BLaER1 (cell line): Measurements from ENCODE around the gene RPS6KA2.

ENCODE experiments used
- H3K27ac ChIP-seq: shearing (Covaris generic); formaldehyde crosslinking; 2 replicates; pipeline ENCODE4 v1.8.1; 2022
- H3K27me3 ChIP-seq: shearing (Covaris generic); formaldehyde crosslinking; 2 replicates; pipeline ENCODE4 v1.8.1; 2022
- H3K36me3 ChIP-seq: shearing (Covaris generic); formaldehyde crosslinking; 2 replicates; pipeline ENCODE4 v1.8.1; 2022
- H3K4me1 ChIP-seq: shearing (Covaris generic); formaldehyde crosslinking; 2 replicates; pipeline ENCODE4 v1.8.1; 2022
- H3K4me2 ChIP-seq: shearing (Covaris generic); formaldehyde crosslinking; 2 replicates; pipeline ENCODE4 v1.8.1; 2022
- H3K4me3 ChIP-seq: shearing (Covaris generic); formaldehyde crosslinking; 2 replicates; pipeline ENCODE4 v1.8.1; 2022
- H3K9ac ChIP-seq: shearing (Covaris generic); formaldehyde crosslinking; 2 replicates; pipeline ENCODE4 v1.8.1; 2022
- H3K9me3 ChIP-seq: shearing (Covaris generic); formaldehyde crosslinking; 2 replicates; pipeline ENCODE4 v1.8.1; 2022
- H4K20me1 ChIP-seq: shearing (Covaris generic); formaldehyde crosslinking; 2 replicates; pipeline ENCODE4 v1.8.1; 2022
- Cebpa-rat ChIP-seq: shearing (Covaris generic); IDR thresholded peaks from 2 replicates; pipeline ENCODE4 v1.8.1; 2022

RPS6KA2 gene

DNA sequence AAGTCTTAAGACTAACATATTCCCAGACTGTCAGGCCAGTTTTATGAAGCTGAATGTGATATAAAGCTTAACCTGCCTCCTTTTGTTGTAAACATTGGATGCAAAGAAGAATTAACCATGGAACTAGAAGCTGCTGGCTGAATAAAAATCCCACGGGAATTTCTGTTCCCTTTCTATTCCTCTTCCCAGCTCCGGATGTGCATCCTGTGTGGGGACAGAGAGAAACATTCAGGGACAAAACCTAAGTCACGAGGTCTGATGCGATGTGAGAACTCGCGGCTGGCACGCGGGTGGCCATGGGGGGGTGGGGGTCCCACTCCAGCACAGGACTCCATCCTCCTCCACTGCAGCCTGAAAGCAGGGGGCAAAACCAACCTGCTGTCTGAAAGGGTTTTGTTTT lies 72.7 kb downstream of the RPS6KA2 start:
- Histone ChIP-seq H3K9me3 (peaks cover 6% of the 10 kb centered on the region; the same call in 1 of the 2 replicates), H3K27me3 (no peaks in the 10 kb centered on the region), H3K9ac (no peak overlapping the region), H3K36me3 (no peaks in the 10 kb centered on the region), H3K4me1 (peaks cover 20% of the 10 kb centered on the region), H3K27ac (no peak overlapping the region), H3K4me3 (no peak overlapping the region), H3K4me2 (no peak overlapping the region), H4K20me1 (no peaks in the 10 kb centered on the region)
- no peak for TF ChIP-seq Cebpa-rat

DNA sequence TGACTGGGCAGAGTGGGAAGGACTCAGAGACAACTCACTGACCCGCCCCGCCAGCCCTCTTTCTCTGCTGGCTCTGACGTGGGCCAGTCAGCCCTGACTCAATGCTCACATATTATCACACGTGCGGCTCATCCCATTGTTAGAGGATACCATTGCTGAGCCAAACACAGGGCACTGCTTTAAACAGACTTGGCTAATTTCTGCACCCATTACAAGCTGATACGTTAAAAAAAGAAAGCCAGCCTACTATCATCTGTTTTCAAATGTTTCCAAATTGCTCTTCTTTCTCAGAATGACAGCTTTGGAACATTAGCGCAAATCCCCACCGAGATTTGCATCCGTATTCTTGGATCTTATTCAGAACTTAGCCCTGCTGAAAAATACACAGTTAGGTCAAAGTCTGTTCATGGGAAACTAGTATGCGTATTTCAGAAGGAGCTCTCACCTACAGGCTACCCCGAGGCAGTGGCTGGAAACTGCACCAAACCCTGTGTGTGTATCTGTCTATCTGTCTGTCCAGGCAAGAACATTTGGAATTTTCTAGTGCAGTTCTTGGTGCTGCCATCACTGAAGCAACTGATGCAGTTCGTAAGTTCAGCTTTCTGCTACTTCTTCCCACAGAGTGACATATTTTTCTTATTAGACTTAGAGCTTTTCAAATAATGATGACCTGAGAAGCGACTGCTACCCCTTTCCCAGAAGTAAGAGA lies 73.3 kb downstream of the RPS6KA2 start:
- no peak for TF ChIP-seq Cebpa-rat
- Histone ChIP-seq H3K9me3 (peaks cover 6% of the 10 kb centered on the region; the same call in 1 of the 2 replicates), H3K27me3 (no peaks in the 10 kb centered on the region), H3K4me2 (no peak overlapping the region), H3K4me1 (peaks cover 20% of the 10 kb centered on the region), H4K20me1 (no peaks in the 10 kb centered on the region), H3K4me3 (no peak overlapping the region), H3K36me3 (no peaks in the 10 kb centered on the region), H3K9ac (no peak overlapping the region), H3K27ac (no peak overlapping the region)

DNA sequence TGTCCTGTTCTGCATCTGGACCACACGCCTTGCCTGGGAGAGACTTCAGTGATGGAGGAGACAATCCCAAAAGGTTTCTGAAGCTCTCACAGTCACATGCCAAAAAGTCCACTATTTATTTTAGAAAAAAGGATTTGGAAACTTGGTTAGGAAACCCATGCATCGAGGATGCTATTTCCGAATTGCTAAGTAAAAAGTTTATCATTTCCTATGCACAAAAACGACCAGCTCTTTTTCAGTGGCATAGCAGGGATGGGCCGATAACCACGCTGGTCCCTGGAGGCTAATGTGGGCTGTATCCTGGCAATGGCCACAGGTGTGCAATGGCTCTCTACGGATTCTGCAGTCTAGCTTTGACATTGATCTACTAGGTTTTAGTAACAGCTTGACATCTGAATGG lies 74.5 kb downstream of the RPS6KA2 start:
- Histone ChIP-seq H3K36me3 (no peaks in the 10 kb centered on the region), H4K20me1 (no peaks in the 10 kb centered on the region), H3K27ac (no peak overlapping the region), H3K4me2 (peak overlapping the region; percentile 50), H3K4me3 (no peak overlapping the region), H3K9me3 (peaks cover 6% of the 10 kb centered on the region; the same call in 1 of the 2 replicates), H3K4me1 (peaks cover 20% of the 10 kb centered on the region), H3K27me3 (no peaks in the 10 kb centered on the region), H3K9ac (no peak overlapping the region)
- no peak for TF ChIP-seq Cebpa-rat

DNA sequence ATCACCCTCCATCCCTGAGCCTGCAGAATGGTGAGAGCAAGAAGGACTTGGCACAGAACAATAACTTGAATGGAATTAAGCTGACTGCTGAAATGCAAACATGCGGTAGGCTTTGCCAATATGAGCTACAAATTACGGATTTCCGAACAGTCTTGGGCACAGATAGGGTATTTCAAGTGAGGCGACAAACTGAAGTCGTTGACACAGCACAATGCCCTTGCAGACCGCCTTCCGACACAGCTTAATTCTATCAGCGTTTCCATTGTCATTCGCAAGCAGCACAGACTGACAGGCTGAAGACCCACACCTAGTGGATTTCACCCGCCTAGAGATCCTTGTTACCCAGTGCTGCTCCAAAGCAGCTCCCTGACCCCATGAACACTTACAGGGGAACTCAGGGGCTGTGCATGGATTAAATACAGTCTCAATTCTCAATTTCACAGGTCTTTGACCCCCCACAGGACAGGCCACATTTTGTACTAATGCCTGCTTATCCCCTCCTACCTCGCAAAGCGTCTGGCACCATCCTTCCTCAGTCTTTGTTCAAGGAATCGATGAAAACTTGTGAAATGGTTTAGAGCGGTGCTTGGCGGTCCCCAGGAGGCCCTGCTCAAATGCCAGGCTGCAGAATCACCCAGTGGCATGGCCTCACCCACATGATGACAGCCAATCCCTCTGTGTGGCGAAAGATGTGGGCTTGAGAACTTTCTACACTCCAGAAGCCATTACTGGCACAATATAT lies 75.1 kb downstream of the RPS6KA2 start:
- Histone ChIP-seq H3K9me3 (peaks cover 6% of the 10 kb centered on the region; the same call in 1 of the 2 replicates), H3K4me3 (no peak overlapping the region), H3K27ac (no peak overlapping the region), H3K4me2 (peak overlapping the region; percentile 50), H3K9ac (no peak overlapping the region), H3K4me1 (peaks cover 16% of the 10 kb centered on the region), H3K27me3 (no peaks in the 10 kb centered on the region), H3K36me3 (no peaks in the 10 kb centered on the region), H4K20me1 (no peaks in the 10 kb centered on the region)
- no peak for TF ChIP-seq Cebpa-rat

DNA sequence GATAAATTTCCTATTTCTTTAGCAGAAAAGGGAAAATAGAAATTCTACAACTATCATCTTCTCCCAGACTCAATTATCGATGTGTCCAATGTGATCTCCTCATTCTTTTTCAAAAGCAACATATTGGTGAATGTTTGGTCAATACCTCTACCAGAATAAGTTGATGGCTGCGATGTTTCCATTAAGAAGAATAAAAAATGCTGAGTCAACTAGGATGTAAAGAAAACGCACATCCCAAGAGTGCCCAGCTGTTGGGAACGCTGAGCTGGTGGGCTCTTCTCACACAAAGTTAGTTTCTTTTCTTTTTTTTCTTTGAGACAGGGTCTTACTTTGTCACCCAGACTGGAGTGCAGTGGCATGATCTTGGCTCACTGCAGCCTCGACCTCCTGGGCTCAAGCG lies 80.4 kb downstream of the RPS6KA2 start:
- no peak for TF ChIP-seq Cebpa-rat
- no peak overlapping the region for H3K9ac ChIP-seq
- H3K4me1 ChIP-seq: peaks cover 10% of the 10 kb centered on the region
- H3K27me3 ChIP-seq: no peaks in the 10 kb centered on the region
- H3K36me3 ChIP-seq: no peaks in the 10 kb centered on the region
- no peak overlapping the region for H3K4me2 ChIP-seq
- no peaks in the 10 kb centered on the region for H4K20me1 ChIP-seq
- no peak overlapping the region for H3K27ac ChIP-seq
- H3K4me3 ChIP-seq: no peak overlapping the region
- H3K9me3 ChIP-seq: peaks cover 6% of the 10 kb centered on the region; the same call in 1 of the 2 replicates

DNA sequence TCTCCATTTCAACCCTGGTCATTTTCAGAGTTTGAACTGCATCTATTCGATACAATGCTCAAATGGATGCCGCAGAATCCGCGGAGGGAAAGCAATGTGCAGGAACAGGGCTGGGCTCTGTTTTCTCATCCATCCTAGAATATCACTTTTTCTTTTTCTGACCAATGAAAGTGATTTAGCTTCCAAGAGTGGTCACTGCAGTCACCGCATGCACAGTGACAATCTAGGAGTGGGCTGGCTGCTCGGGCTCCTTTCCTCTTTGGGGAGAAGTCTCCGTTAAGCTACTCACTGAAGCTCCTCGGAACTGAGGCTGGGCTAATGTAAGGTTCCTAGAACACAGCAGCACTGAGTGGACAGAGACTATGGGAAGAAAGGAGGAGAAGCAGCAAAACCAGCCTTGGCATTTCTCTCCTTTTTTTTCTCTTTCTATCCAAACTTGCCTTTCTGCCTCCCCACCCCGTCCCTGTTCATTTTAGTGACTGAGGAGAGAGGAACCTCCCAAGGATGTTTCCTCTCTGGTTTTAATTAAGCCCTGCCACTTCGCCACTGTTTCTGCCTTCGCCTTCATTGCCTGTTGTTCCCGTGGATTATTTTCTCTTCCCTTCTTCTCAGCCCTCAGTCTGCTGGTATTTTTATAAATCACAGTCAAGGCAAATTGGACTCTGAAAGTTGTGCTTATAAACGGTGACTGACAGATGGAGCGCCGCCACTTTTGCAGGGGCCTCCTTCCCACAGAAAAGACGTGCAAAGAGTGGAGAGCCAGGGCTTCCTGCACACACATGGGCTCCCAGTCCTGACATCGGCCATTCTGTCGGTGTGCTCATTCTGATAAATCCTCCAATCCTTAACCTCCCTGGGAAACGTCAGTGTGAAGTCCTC lies 81.7 kb downstream of the RPS6KA2 start:
- no peaks in the 10 kb centered on the region for H4K20me1 ChIP-seq
- no peak overlapping the region for H3K27ac ChIP-seq
- no peaks in the 10 kb centered on the region for H3K36me3 ChIP-seq
- no peak for TF ChIP-seq Cebpa-rat
- no peak overlapping the region for H3K9ac ChIP-seq
- H3K4me2 ChIP-seq: no peak overlapping the region
- H3K4me3 ChIP-seq: no peak overlapping the region
- no peaks in the 10 kb centered on the region for H3K27me3 ChIP-seq
- peaks cover 3% of the 10 kb centered on the region; the same call in 1 of the 2 replicates for H3K9me3 ChIP-seq
- peaks cover 22% of the 10 kb centered on the region for H3K4me1 ChIP-seq

DNA sequence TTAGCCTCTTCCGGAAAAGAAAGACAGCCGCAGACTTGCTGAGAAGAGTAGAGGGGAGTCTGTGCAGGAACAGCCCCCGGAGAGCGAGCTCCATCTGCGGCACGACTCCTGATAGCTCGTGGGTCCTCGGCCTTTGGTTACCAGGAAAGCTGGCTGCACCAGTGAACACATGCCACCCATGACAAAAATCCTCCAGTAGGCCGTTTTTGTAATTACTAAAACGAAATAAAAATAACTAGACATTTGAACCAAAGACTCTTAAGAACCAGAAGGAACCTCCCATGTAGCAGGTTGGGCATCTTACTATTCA lies 82.8 kb downstream of the RPS6KA2 start:
- Histone ChIP-seq H4K20me1 (no peaks in the 10 kb centered on the region), H3K4me3 (no peak overlapping the region), H3K4me2 (no peak overlapping the region), H3K27me3 (no peaks in the 10 kb centered on the region), H3K9ac (no peak overlapping the region), H3K9me3 (no peaks in the 10 kb centered on the region), H3K4me1 (peaks cover 34% of the 10 kb centered on the region), H3K36me3 (no peaks in the 10 kb centered on the region), H3K27ac (no peak overlapping the region)
- no peak for TF ChIP-seq Cebpa-rat

DNA sequence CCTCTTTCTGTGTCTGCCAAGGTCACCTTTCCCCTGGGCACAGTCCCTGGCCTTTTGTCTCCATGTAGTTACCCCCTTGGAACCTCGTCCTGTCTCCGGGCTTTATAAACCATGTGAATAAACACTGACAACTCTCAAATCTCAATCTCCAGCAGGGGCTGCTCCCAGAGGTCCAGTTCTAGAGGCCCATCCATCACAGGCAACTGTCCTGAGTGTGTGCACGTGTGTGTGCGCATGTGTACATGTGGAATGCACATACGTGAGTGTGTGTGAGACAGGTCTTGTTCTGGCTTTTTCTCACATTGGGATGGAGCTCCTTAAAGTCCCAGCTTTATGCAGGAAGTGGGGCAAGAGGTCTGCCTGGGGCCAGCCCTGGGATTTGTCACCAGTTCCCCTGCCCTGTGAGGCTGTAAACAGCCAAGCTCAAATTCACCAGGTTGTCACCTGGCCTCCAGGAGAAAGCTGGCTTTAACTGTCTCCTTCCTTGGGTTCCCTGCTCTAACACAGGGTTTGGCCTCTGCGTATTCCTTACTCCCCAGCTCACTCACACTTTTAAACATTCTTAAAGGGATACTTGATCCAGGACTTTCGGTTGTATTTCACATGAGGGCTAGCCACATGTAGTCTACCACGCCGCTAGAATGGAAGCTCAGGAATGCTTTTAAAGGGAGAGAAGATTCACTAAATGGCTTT lies 83.3 kb downstream of the RPS6KA2 start:
- Histone ChIP-seq H3K4me1 (peaks cover 39% of the 10 kb centered on the region), H3K9me3 (no peaks in the 10 kb centered on the region), H3K9ac (no peak overlapping the region), H3K27ac (no peak overlapping the region), H4K20me1 (no peaks in the 10 kb centered on the region), H3K36me3 (no peaks in the 10 kb centered on the region), H3K4me2 (no peak overlapping the region), H3K27me3 (no peaks in the 10 kb centered on the region), H3K4me3 (no peak overlapping the region)
- no peak for TF ChIP-seq Cebpa-rat

DNA sequence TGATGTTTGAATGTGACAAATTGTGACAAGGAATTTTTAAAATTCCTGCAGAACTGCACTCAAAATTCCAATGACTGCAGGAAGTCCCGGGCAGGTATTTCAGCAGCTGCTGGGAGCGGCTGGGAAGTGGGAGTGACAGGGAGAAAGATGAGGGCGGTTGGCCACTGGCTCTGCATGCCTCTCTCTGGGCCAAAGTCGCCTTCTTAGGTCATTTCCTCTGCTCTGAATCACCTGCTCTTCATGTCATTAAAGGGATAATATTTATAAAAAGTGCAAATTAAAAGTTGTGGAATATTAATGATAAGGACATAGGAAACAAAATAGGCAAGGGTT lies 84.5 kb downstream of the RPS6KA2 start:
- H4K20me1 ChIP-seq: no peaks in the 10 kb centered on the region
- H3K4me1 ChIP-seq: peaks cover 43% of the 10 kb centered on the region
- no peak overlapping the region for H3K27ac ChIP-seq
- H3K9ac ChIP-seq: no peak overlapping the region
- H3K4me2 ChIP-seq: peak overlapping the region; percentile 84
- TF ChIP-seq Cebpa-rat: no peak
- no peaks in the 10 kb centered on the region for H3K9me3 ChIP-seq
- no peaks in the 10 kb centered on the region for H3K36me3 ChIP-seq
- H3K27me3 ChIP-seq: no peaks in the 10 kb centered on the region
- no peak overlapping the region for H3K4me3 ChIP-seq
